Measurements from ENCODE around the gene FAM151A. TPM values are rescaled to one million over a fixed set of nuclear protein-coding genes. Genes with fewer than 3 reads are reported as not detected.

The FAM151A gene
- total RNA-seq, 1 donor from 2014 or later, result not detected

DNA sequence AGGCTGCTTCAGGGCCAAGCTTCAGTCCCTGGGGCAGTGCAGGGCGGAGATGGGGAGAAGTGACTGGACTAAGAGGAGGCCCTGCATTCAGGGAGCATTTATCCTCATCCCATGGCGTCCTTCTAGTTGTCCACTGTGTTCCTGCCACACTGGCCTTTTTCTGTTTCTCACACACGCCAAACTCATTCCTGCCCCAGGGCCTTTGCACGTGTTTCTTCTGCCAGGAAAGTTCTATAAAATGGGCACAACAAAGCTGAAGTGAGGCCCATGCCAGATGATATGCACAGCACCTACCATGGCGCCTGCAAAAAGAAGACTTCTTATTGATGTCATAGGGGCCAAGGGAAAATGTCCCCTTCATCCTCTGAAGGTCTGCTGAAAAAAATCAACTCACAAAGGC, 42.5 kb upstream of the FAM151A start:
- TF ChIP-seq, protein P1, sequence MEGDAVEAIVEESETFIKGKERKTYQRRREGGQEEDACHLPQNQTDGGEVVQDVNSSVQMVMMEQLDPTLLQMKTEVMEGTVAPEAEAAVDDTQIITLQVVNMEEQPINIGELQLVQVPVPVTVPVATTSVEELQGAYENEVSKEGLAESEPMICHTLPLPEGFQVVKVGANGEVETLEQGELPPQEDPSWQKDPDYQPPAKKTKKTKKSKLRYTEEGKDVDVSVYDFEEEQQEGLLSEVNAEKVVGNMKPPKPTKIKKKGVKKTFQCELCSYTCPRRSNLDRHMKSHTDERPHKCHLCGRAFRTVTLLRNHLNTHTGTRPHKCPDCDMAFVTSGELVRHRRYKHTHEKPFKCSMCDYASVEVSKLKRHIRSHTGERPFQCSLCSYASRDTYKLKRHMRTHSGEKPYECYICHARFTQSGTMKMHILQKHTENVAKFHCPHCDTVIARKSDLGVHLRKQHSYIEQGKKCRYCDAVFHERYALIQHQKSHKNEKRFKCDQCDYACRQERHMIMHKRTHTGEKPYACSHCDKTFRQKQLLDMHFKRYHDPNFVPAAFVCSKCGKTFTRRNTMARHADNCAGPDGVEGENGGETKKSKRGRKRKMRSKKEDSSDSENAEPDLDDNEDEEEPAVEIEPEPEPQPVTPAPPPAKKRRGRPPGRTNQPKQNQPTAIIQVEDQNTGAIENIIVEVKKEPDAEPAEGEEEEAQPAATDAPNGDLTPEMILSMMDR (IDR thresholded peaks at IDR 0.05; ENCODE audit: insufficient read depth, low read length, poor library complexity, severe bottlenecking), result no peak
- Histone ChIP-seq H3K27me3 (ENCODE audit: control insufficient read depth, insufficient read depth, low read length) (no peaks in the 10 kb centered on the region), H3K36me3 (ENCODE audit: control insufficient read depth, insufficient read depth, low read length) (no peaks in the 10 kb centered on the region), H3K4me3 (ENCODE audit: low read depth, low read length) (no peak overlapping the region)
- no peak for DNase-seq (ENCODE audit: low read depth)

DNA sequence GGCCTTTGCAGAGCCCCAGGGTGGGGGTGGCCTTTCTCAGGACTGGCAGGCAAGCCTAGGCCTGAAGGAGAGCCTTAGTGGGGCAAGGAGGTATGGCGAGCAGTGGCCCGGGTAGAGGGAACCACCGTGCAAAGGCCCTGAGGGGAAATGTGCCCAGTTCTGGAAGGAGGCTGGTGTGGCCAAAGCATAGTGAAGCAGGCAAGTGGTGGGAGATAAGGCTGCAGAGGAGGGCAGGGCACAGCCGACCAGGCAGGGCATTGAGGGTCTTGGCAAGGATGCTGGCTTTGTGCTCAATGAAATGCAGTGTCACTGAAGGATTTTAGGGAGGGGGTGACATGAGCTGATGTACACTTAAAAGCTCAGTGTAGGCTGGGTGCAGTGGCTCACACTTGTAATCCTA, 41.0 kb upstream of the FAM151A start:
- no peak for DNase-seq (ENCODE audit: low read depth)
- Histone ChIP-seq H3K4me3 (ENCODE audit: low read depth, low read length) (no peak overlapping the region), H3K36me3 (ENCODE audit: control insufficient read depth, insufficient read depth, low read length) (no peaks in the 10 kb centered on the region), H3K27me3 (ENCODE audit: control insufficient read depth, insufficient read depth, low read length) (no peaks in the 10 kb centered on the region)
- TF ChIP-seq, protein P1 (IDR thresholded peaks at IDR 0.05; ENCODE audit: insufficient read depth, low read length, poor library complexity, severe bottlenecking), result no peak

DNA sequence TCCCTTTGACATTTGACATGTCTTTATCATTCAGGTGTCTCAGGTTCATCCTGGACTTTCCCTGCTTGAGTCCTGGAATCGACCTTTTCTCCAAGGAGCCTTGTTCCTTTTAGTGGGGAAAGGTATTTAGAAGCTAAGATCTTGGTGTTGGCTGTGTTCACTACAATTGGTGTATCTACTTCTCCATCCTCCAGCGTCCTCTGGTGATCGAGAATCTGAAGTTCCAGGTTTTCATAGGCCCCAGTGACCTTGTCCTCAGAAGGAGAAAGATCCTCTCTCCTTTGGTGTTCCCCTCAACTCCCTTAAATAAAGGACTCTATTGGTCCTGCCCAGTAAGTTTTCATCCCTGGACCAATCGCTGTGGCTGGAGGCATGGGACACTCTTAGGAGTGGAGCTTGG, 40.4 kb upstream of the FAM151A start:
- Histone ChIP-seq H3K36me3 (ENCODE audit: control insufficient read depth, insufficient read depth, low read length) (no peaks in the 10 kb centered on the region), H3K4me3 (ENCODE audit: low read depth, low read length) (no peak overlapping the region), H3K27me3 (ENCODE audit: control insufficient read depth, insufficient read depth, low read length) (no peaks in the 10 kb centered on the region)
- TF ChIP-seq, protein P1 (IDR thresholded peaks at IDR 0.05; ENCODE audit: insufficient read depth, low read length, poor library complexity, severe bottlenecking), result no peak
- DNase-seq (ENCODE audit: low read depth), result no peak

DNA sequence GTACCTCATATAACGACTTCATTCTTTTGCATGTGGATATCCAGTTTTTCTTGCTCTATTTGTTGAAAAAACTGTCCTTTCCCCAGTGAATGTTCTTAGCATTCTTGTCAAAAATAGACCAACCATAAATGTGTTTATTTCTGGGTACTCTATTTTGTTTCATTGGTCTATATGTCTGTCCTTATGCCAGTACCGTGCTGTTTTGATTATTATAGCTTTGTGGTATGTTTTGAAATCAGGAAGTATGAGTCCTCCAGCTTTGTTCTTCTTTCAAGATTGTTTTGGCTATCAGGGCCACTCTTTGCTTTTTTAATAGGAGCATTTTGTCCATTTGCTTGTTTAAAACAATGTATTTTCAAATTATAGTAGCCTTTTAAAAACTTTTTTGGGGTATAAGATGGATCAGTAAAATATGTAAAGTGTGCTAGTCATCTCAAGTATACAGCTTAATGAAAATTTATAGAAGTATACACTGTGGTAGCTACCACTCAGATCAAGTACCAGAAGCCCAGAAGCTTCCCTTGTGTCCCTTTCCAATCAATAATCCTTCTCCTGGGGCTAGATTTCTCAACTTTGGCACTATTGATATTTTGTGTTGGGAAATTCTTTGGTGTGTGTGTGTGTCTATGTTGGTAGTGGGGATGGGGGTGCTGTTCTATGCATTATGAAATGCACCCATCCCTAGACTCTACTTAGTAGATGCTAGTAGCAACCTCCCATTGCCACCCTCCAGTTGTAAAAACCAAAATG, 35.0 kb upstream of the FAM151A start:
- H3K4me3 ChIP-seq (ENCODE audit: low read depth, low read length), result no peak overlapping the region
- H3K27me3 ChIP-seq (ENCODE audit: control insufficient read depth, insufficient read depth, low read length), result no peaks in the 10 kb centered on the region
- TF ChIP-seq, protein P1 (IDR thresholded peaks at IDR 0.05; ENCODE audit: insufficient read depth, low read length, poor library complexity, severe bottlenecking), result no peak
- H3K36me3 ChIP-seq (ENCODE audit: control insufficient read depth, insufficient read depth, low read length), result no peaks in the 10 kb centered on the region
- DNase-seq (ENCODE audit: low read depth), result no peak

DNA sequence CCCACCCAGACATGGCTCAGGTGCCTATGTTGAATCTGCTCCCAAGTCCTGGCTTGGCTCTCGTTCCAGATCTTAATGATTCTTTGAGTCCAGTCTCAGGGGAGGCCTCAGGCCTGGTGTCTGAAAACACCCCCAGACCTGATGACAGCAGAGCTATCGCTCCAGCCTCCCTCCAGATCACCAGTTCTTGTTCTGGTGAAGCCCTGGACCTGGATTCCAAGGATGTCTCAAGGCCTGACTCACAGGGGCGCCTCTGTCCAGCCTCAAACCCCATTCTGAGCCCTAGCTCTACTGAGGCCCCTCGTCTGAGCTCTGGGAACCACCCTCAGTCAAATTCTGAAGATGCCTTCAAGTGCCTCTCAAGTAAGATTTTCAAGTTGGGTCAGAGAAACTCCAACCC, 29.7 kb upstream of the FAM151A start:
- Histone ChIP-seq H3K36me3 (ENCODE audit: control insufficient read depth, insufficient read depth, low read length) (no peaks in the 10 kb centered on the region), H3K27me3 (ENCODE audit: control insufficient read depth, insufficient read depth, low read length) (peaks cover 5% of the 10 kb centered on the region), H3K4me3 (ENCODE audit: low read depth, low read length) (no peak overlapping the region)
- TF ChIP-seq, protein P1 (IDR thresholded peaks at IDR 0.05; ENCODE audit: insufficient read depth, low read length, poor library complexity, severe bottlenecking), result no peak
- DNase-seq (ENCODE audit: low read depth), result no peak

DNA sequence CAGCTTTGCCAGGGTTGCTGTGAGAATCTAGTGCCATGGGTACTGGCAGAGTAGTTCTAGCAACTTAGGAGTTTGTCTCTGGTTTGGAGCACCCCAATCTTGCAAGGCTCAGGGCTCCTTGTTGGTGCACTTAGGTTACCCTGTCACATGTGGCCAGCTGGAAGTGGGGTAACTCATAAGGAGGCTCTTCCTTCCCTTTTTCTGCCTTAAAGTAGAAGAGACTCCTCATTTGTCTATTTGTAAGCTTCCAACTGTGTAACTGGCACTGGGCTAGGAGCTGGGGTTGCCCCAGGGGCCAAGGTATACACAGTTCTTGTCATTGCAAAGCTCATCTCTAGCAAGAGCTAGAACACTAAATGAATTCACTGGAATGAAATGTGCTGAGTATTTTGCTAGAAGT, 28.8 kb upstream of the FAM151A start:
- Histone ChIP-seq H3K4me3 (ENCODE audit: low read depth, low read length) (no peak overlapping the region), H3K27me3 (ENCODE audit: control insufficient read depth, insufficient read depth, low read length) (peaks cover 5% of the 10 kb centered on the region), H3K36me3 (ENCODE audit: control insufficient read depth, insufficient read depth, low read length) (no peaks in the 10 kb centered on the region)
- no peak for DNase-seq (ENCODE audit: low read depth)
- TF ChIP-seq, protein P1 (IDR thresholded peaks at IDR 0.05; ENCODE audit: insufficient read depth, low read length, poor library complexity, severe bottlenecking), result no peak

Measured in kidney epithelial cell (primary cell).